HCT116 (cell line): Measurements from ENCODE around the gene CD7. TPM values are rescaled to one million over a fixed set of nuclear protein-coding genes. Genes with fewer than 3 reads are reported as not detected.

ENCODE experiments used
- ATAC-seq: fragments of 200-7000 bp; cut with Tn5 transposase; 2 replicates; pipeline ENCODE4 v1.9.1; 2020; ENCODE audit warnings: mild to moderate bottlenecking, moderate library complexity
- BruUV-seq: library from RNA; stranded (reverse); fragments of 400-500 nt; replicated peaks from 2 replicates; lab custom pipeline; 2021; lab: Mats Ljungman, UMichigan
- CTCF ChIA-PET: fragments of 300-600 bp; sonication (Branson Sonifier 250); formaldehyde crosslinking; loops from one replicate; lab custom pipeline; 2021; ENCODE audit warnings: antibody characterized with exemption; lab: Charles Lee
- POLR2A ChIA-PET: fragments of 300-600, 350-600 bp; sonication (Branson Sonifier 250); formaldehyde crosslinking; loops from one replicate; lab custom pipeline; 2021; ENCODE audit warnings: antibody characterized with exemption; lab: Charles Lee
- RAD21 ChIA-PET, 2 experiments: fragments of 300-600 bp; sonication (Branson Sonifier 250); formaldehyde crosslinking; loops; one replicate each; lab custom pipeline; 2023; ENCODE audit warnings: low total read pairs in 2 of 2; ENCODE audit not compliant: uncharacterized antibody in 2 of 2, unreplicated experiment in 2 of 2, low non-redundant PET in 1 of 2; lab: Charles Lee
- DNase-seq: peaks from one replicate; pipeline ENCODE4 v3.0.0-alpha.2; 2010; ENCODE audit warnings: low read depth, low spot score
- H2AFZ ChIP-seq: fragments of 200-600 bp; shearing (Covaris generic), sonication (generic); 2 replicates; pipeline ENCODE4 v1.6.1; 2017; ENCODE audit warnings: low read depth, mixed run types, mixed read lengths, antibody characterized with exemption, low read length; ENCODE audit not compliant: poor library complexity, severe bottlenecking
- H3K27ac ChIP-seq: 2 replicates; pipeline ENCODE4 v1.5.1; 2012; ENCODE audit warnings: low read depth, low read length
- H3K27me3 ChIP-seq: fragments of 200-600 bp; sonication (generic); 2 replicates; pipeline ENCODE4 v1.6.1; 2016; ENCODE audit warnings: mixed run types, low read length, mixed read lengths; ENCODE audit not compliant: insufficient read depth
- H3K36me3 ChIP-seq, 2 experiments: fragments of 200-500 bp in 1 of 2; fragments of 200-600 bp in 1 of 2; sonication (Bioruptor generic) in 1 of 2; sonication (generic) in 1 of 2; 2 replicates each; pipeline versions ENCODE4 v1.5.1 to v1.6.1; 2014 to 2016; ENCODE audit warnings: low read length in 2 of 2, inconsistent platforms in 1 of 2, mixed read lengths in 1 of 2, mixed run types in 1 of 2; ENCODE audit not compliant: insufficient read depth in 2 of 2, control insufficient read depth in 1 of 2
- H3K4me1 ChIP-seq, 2 experiments: fragments of 200-600 bp in 1 of 2; sonication (generic) in 1 of 2; 2 replicates each; pipeline versions ENCODE4 v1.5.1 to v1.6.1; 2012 to 2017; ENCODE audit warnings: low read length in 2 of 2, inconsistent platforms in 1 of 2, mild to moderate bottlenecking in 1 of 2, mixed read lengths in 1 of 2, mixed run types in 1 of 2, moderate library complexity in 1 of 2; ENCODE audit not compliant: insufficient read depth in 2 of 2, control insufficient read depth in 1 of 2
- H3K4me2 ChIP-seq: fragments of 200-600 bp; sonication (generic); 2 replicates; pipeline ENCODE4 v1.6.1; 2017; ENCODE audit warnings: mixed run types, low read length, mixed read lengths
- H3K4me3 ChIP-seq, 2 experiments: fragments of 200-600 bp in 1 of 2; sonication (generic) in 1 of 2; replicated peaks in 1 of 2; 2 replicates each; pipeline ENCODE4 v1.5.1; 2011 to 2016; ENCODE audit warnings: low read length in 2 of 2, control low read depth in 1 of 2, low read depth in 1 of 2, mild to moderate bottlenecking in 1 of 2, mixed read lengths in 1 of 2, mixed run types in 1 of 2
- H3K79me2 ChIP-seq: fragments of 200-600 bp; sonication (generic); 2 replicates; pipeline ENCODE4 v1.6.1; 2017; ENCODE audit warnings: mild to moderate bottlenecking, mixed run types, low read length, moderate library complexity, mixed read lengths; ENCODE audit not compliant: insufficient read depth
- H3K9ac ChIP-seq: fragments of 200-600 bp; sonication (generic); 2 replicates; pipeline ENCODE4 v1.6.1; 2016; ENCODE audit warnings: low read length, mixed read lengths
- H3K9me2 ChIP-seq: fragments of 200-600 bp; sonication (generic), shearing (Covaris generic); 2 replicates; pipeline ENCODE4 v1.6.1; 2017; ENCODE audit warnings: mixed run types, mild to moderate bottlenecking, moderate library complexity; ENCODE audit not compliant: insufficient read depth
- H3K9me3 ChIP-seq, 2 experiments: fragments of 200-500 bp in 1 of 2; fragments of 200-600 bp in 1 of 2; sonication (Bioruptor generic) in 1 of 2; sonication (generic) in 1 of 2; 2 replicates each; pipeline ENCODE4 v1.6.1; 2014 to 2017; ENCODE audit warnings: low read length in 2 of 2, mixed read lengths in 2 of 2, inconsistent platforms in 1 of 2, low read depth in 1 of 2, mild to moderate bottlenecking in 1 of 2, mixed run types in 1 of 2, moderate library complexity in 1 of 2; ENCODE audit not compliant: control insufficient read depth in 1 of 2, insufficient read depth in 1 of 2
- H4K20me1 ChIP-seq: fragments of 200-600 bp; sonication (generic), shearing (Covaris generic); 2 replicates; pipeline ENCODE4 v1.6.1; 2017; ENCODE audit warnings: mixed run types, mild to moderate bottlenecking, moderate library complexity; ENCODE audit not compliant: insufficient read depth
- CBX3 ChIP-seq: IDR thresholded peaks from 2 replicates; pipeline ENCODE4 v1.6.1; 2012; ENCODE audit warnings: low read depth
- CEBPB ChIP-seq: IDR thresholded peaks from 2 replicates; pipeline ENCODE4 v1.6.1; 2012; ENCODE audit warnings: low read depth
- EGR1 ChIP-seq: IDR thresholded peaks from 2 replicates; pipeline ENCODE4 v1.6.1; 2012; ENCODE audit warnings: low read depth
- ELF1 ChIP-seq: IDR thresholded peaks from 2 replicates; pipeline ENCODE4 v1.6.1; 2012; ENCODE audit warnings: low read depth, borderline replicate concordance
- EZH2 ChIP-seq: fragments of 200-600 bp; sonication (generic); IDR thresholded peaks from 2 replicates; pipeline ENCODE4 v1.6.1; 2017; ENCODE audit warnings: antibody characterized with exemption, mixed run types
- EZH2phosphoT487 ChIP-seq: fragments of 200-600 bp; IDR thresholded peaks from 2 replicates; pipeline ENCODE4 v1.6.1; 2018; ENCODE audit warnings: antibody characterized with exemption, borderline replicate concordance
- FOSL1 ChIP-seq: IDR thresholded peaks from 2 replicates; pipeline ENCODE4 v1.6.1; 2012; ENCODE audit warnings: low read depth
- JUND ChIP-seq: IDR thresholded peaks from 2 replicates; pipeline ENCODE4 v1.6.1; 2012
- POLR2AphosphoS5 ChIP-seq: IDR thresholded peaks from 2 replicates; pipeline ENCODE4 v1.6.1; 2011; ENCODE audit warnings: mild to moderate bottlenecking, low read depth, low read length, moderate library complexity
- RAD21 ChIP-seq: IDR thresholded peaks from 2 replicates; pipeline ENCODE4 v1.6.1; 2012; ENCODE audit warnings: low read depth, mild to moderate bottlenecking
- YY1 ChIP-seq: IDR thresholded peaks from 2 replicates; pipeline ENCODE4 v1.6.1; 2011; ENCODE audit warnings: low read length, low read depth, moderate library complexity, mild to moderate bottlenecking; ENCODE audit not compliant: insufficient replicate concordance; ENCODE audit errors: extremely low read depth
- ZFX ChIP-seq: fragments of 450-650 bp; IDR thresholded peaks from 2 replicates; pipeline ENCODE4 v1.6.1; 2017
- intact Hi-C: fragments of 100-400 bp; cut with micrococcal nuclease; formaldehyde crosslinking; loops from 2 replicates; pipeline ENCODE4 v1.10.0; 2022
- total RNA-seq: library from RNA; stranded (reverse); gene quantifications from one replicate; pipeline ENCODE4 v1.2.1, GENCODE V29; 2021; ENCODE audit not compliant: unreplicated experiment
- TF ChIP-seq, protein P1 (sequence below): IDR thresholded peaks from 2 replicates; pipeline ENCODE4 v1.6.1; 2012
- TF ChIP-seq, protein P2 (sequence below): IDR thresholded peaks from 2 replicates; pipeline ENCODE4 v1.6.1; 2012
- TF ChIP-seq, protein P3 (sequence below): IDR thresholded peaks from 2 replicates; pipeline ENCODE4 v1.6.1; 2012; ENCODE audit warnings: low read depth

The CD7 gene
- total RNA-seq, 1 experiment from 2014 or later, result 0.61 TPM

DNA sequence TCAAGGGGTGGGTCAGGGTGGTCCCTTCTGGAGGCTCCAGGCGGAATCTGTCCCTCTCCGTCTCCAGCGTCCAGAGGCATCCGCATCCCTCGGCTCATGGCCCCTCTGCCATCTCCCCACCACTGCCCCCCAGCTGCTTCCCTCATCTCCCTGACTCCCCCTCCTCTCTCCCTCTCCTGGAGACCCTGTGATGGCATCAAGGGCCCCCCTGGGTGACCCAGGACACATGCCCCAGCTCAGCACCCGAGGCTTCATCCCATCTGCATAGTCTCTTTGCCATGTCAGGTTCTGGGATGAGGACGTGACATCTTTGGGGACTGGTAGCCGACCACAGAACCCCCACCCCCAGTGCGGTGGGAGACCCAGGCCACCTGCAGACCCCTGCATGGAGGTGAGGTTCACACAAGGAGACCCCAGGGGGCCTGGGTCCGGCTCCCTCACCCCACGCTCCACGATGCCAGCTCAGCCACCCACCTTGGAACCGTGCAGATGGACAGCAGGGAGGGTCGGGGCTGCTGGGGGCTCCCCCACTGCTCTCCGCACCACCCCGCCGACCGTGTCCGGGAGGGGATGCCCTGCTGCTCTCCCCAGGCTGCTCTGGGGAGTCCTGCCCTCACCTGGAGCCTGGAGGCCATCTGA, 12.4 kb upstream of the CD7 start:
- no peaks in the 10 kb centered on the region for H4K20me1 ChIP-seq

More for the DNA sequence above, 12.4 kb upstream of the CD7 start:
- intact Hi-C loops, result no loop called here
- H3K4me2 ChIP-seq, result no peak overlapping the region
- H3K4me1 ChIP-seq, result peaks cover 36 to 74% of the 10 kb centered on the region in 2 experiments
- H3K9me2 ChIP-seq, result no peaks in the 10 kb centered on the region
- CTCF ChIA-PET, result interaction anchor here (1.3 kb wide), 1 partner anchor 32 kb away, joined by 4 read pairs; no protein-coding TSS in a partner anchor
- ATAC-seq, result no peak
- H3K27ac ChIP-seq, result no peak overlapping the region
- no peaks in the 10 kb centered on the region for H3K9me3 ChIP-seq
- RAD21 ChIA-PET, result no interaction called here
- no peak for DNase-seq
- no TSS peak for BruUV-seq
- H3K4me3 ChIP-seq, result no peak overlapping the region
- TF ChIP-seq EZH2phosphoT487, result no peak
- TF ChIP-seq POLR2AphosphoS5, result no peak
- TF ChIP-seq EGR1, result no peak
- TF ChIP-seq, protein P1, sequence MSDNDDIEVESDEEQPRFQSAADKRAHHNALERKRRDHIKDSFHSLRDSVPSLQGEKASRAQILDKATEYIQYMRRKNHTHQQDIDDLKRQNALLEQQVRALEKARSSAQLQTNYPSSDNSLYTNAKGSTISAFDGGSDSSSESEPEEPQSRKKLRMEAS, result no peak
- TF ChIP-seq, protein P2, sequence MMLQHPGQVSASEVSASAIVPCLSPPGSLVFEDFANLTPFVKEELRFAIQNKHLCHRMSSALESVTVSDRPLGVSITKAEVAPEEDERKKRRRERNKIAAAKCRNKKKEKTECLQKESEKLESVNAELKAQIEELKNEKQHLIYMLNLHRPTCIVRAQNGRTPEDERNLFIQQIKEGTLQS, result no peak
- no peak for TF ChIP-seq CEBPB
- no peak for TF ChIP-seq RAD21
- no peak for TF ChIP-seq FOSL1
- TF ChIP-seq ZFX, result no peak
- TF ChIP-seq ELF1, result no peak
- TF ChIP-seq, protein P3, sequence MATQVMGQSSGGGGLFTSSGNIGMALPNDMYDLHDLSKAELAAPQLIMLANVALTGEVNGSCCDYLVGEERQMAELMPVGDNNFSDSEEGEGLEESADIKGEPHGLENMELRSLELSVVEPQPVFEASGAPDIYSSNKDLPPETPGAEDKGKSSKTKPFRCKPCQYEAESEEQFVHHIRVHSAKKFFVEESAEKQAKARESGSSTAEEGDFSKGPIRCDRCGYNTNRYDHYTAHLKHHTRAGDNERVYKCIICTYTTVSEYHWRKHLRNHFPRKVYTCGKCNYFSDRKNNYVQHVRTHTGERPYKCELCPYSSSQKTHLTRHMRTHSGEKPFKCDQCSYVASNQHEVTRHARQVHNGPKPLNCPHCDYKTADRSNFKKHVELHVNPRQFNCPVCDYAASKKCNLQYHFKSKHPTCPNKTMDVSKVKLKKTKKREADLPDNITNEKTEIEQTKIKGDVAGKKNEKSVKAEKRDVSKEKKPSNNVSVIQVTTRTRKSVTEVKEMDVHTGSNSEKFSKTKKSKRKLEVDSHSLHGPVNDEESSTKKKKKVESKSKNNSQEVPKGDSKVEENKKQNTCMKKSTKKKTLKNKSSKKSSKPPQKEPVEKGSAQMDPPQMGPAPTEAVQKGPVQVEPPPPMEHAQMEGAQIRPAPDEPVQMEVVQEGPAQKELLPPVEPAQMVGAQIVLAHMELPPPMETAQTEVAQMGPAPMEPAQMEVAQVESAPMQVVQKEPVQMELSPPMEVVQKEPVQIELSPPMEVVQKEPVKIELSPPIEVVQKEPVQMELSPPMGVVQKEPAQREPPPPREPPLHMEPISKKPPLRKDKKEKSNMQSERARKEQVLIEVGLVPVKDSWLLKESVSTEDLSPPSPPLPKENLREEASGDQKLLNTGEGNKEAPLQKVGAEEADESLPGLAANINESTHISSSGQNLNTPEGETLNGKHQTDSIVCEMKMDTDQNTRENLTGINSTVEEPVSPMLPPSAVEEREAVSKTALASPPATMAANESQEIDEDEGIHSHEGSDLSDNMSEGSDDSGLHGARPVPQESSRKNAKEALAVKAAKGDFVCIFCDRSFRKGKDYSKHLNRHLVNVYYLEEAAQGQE, result no peak
- TF ChIP-seq YY1, result no peak
- no peak for TF ChIP-seq JUND
- TF ChIP-seq EZH2, result no peak
- TF ChIP-seq CBX3, result no peak
- TF ChIP-seq, all 23 proteins: peak for 0
- Histone ChIP-seq H3K36me3 (no peaks in the 10 kb centered on the region), H3K79me2 (peaks cover 3% of the 10 kb centered on the region; the same call in 1 of the 2 replicates), H3K27me3 (no peaks in the 10 kb centered on the region), H2AFZ (no peak overlapping the region), H3K9ac (no peak overlapping the region)
- POLR2A ChIA-PET, result no interaction called here
